WTC11 (cell line): ENCODE results near the gene TIAM2. TPM values are rescaled to one million over a fixed set of nuclear protein-coding genes. Genes with fewer than 3 reads are reported as not detected.
"Not testable (repeated sequence)": the region's sequence is repeated elsewhere in the genome, so short reads cannot be mapped to it uniquely, and the experiment has no call there.

Experiments
- ATAC-seq: fragments of 200-7000 bp; cut with Tn5 transposase; 2 replicates; pipeline ENCODE4 v1.10.0; 2021; ENCODE audit warnings: mild to moderate bottlenecking, moderate library complexity
- CTCF ChIA-PET: fragments of 300-600 bp; sonication (Branson Sonifier 250); formaldehyde crosslinking; loops from one replicate; lab custom pipeline; 2021; ENCODE audit warnings: antibody characterized with exemption; lab: Charles Lee
- POLR2A ChIA-PET: fragments of 350-600 bp; sonication (Branson Sonifier 250); formaldehyde crosslinking; loops from one replicate; lab custom pipeline; 2021; ENCODE audit warnings: antibody characterized with exemption; lab: Charles Lee
- DNase-seq: peaks from one replicate; pipeline ENCODE4 v3.0.0; 2021; ENCODE audit warnings: low spot score
- H3K27ac Mint-ChIP-seq: 2 replicates; pipeline ENCODE4 v1.8.0; 2021; ENCODE audit warnings: mixed read lengths
- H3K27me3 Mint-ChIP-seq: 2 replicates; pipeline ENCODE4 v1.8.0; 2021; ENCODE audit warnings: low read depth, mild to moderate bottlenecking, moderate library complexity, mixed read lengths
- H3K36me3 Mint-ChIP-seq: 2 replicates; pipeline ENCODE4 v1.8.0; 2021; ENCODE audit warnings: mixed read lengths
- H3K4me1 Mint-ChIP-seq: 2 replicates; pipeline ENCODE4 v1.8.0; 2022; ENCODE audit warnings: mixed read lengths
- H3K4me3 Mint-ChIP-seq: 2 replicates; pipeline ENCODE4 v1.8.0; 2021; ENCODE audit warnings: mild to moderate bottlenecking, moderate library complexity, mixed read lengths
- H3K9me3 Mint-ChIP-seq: 2 replicates; pipeline ENCODE4 v1.8.0; 2021; ENCODE audit warnings: mixed read lengths
- ATF1 ChIP-seq: sonication (generic); formaldehyde crosslinking; IDR thresholded peaks from 2 replicates; pipeline ENCODE4 v1.8.1; 2023; ENCODE audit warnings: mild to moderate bottlenecking, moderate library complexity, missing genetic modification reagents
- EMX1 ChIP-seq: fragments of 250-450 bp; sonication (Bioruptor Pico); IDR thresholded peaks from 2 replicates; pipeline ENCODE4 v1.8.0; 2021; ENCODE audit warnings: mild to moderate bottlenecking
- ESRRA ChIP-seq: sonication (generic); formaldehyde crosslinking; IDR thresholded peaks from 2 replicates; pipeline ENCODE4 v1.8.1; 2022; ENCODE audit warnings: mild to moderate bottlenecking, missing genetic modification reagents, borderline replicate concordance
- FOXP1 ChIP-seq: sonication (generic); formaldehyde crosslinking; IDR thresholded peaks from 2 replicates; pipeline ENCODE4 v1.8.0; 2022; ENCODE audit warnings: missing genetic modification reagents, mild to moderate bottlenecking, moderate library complexity, borderline replicate concordance
- GRHL2 ChIP-seq: fragments of 250-450 bp; sonication (Bioruptor Pico); IDR thresholded peaks from 2 replicates; pipeline ENCODE4 v1.8.0; 2022; ENCODE audit warnings: mild to moderate bottlenecking, moderate library complexity; ENCODE audit not compliant: insufficient replicate concordance, severe bottlenecking
- NR1H2 ChIP-seq: sonication (generic); formaldehyde crosslinking; IDR thresholded peaks from 2 replicates; pipeline ENCODE4 v1.9.0; 2021; ENCODE audit warnings: mild to moderate bottlenecking, moderate library complexity, missing genetic modification reagents
- SMAD4 ChIP-seq: sonication (generic); formaldehyde crosslinking; IDR thresholded peaks from 2 replicates; pipeline ENCODE4 v1.8.0; 2022; ENCODE audit warnings: mild to moderate bottlenecking, missing genetic modification reagents
- TEAD1 ChIP-seq: sonication (generic); formaldehyde crosslinking; IDR thresholded peaks from 2 replicates; pipeline ENCODE4 v1.8.0; 2022; ENCODE audit warnings: mild to moderate bottlenecking, missing genetic modification reagents
- ZBTB21 ChIP-seq: sonication (generic); formaldehyde crosslinking; IDR thresholded peaks from 2 replicates; pipeline ENCODE4 v1.8.1; 2023; ENCODE audit warnings: mild to moderate bottlenecking, missing genetic modification reagents, borderline replicate concordance
- ZNF423 ChIP-seq: fragments of 250-450 bp; sonication (Bioruptor Pico); IDR thresholded peaks from 2 replicates; pipeline ENCODE4 v2.1.2; 2022; ENCODE audit warnings: mild to moderate bottlenecking, moderate library complexity
- total RNA-seq: library from RNA; stranded (reverse); gene quantifications from 3 replicates; pipeline ENCODE4 v1.2.3, GENCODE V29; 2021
- TF ChIP-seq, protein P1 (sequence below): sonication (generic); formaldehyde crosslinking; IDR thresholded peaks from 2 replicates; pipeline ENCODE4 v1.8.1; 2023; ENCODE audit warnings: mild to moderate bottlenecking, missing genetic modification reagents, borderline replicate concordance
- TF ChIP-seq, protein P2 (sequence below): sonication (generic); formaldehyde crosslinking; IDR thresholded peaks from 2 replicates; pipeline ENCODE4 v1.8.0; 2022; ENCODE audit warnings: mild to moderate bottlenecking, missing genetic modification reagents
- TF ChIP-seq, protein P3 (sequence below): fragments of 250-450 bp; sonication (Bioruptor Pico); IDR thresholded peaks from 2 replicates; pipeline ENCODE4 v2.1.2; 2022; ENCODE audit warnings: mild to moderate bottlenecking, moderate library complexity
- TF ChIP-seq, protein P4 (sequence below): sonication (generic); formaldehyde crosslinking; IDR thresholded peaks from 2 replicates; pipeline ENCODE4 v1.8.1; 2023; ENCODE audit warnings: mild to moderate bottlenecking, missing genetic modification reagents
- TF ChIP-seq, protein P5 (sequence below): sonication (generic); formaldehyde crosslinking; IDR thresholded peaks from 2 replicates; pipeline ENCODE4 v1.8.0; 2023; ENCODE audit warnings: mild to moderate bottlenecking, missing genetic modification reagents
- TF ChIP-seq, protein P6 (sequence below): sonication (generic); formaldehyde crosslinking; IDR thresholded peaks from 2 replicates; pipeline ENCODE4 v1.8.1; 2023; ENCODE audit warnings: mild to moderate bottlenecking, missing genetic modification reagents, moderate library complexity

TIAM2 gene
- total RNA-seq, 1 experiment from 2014 or later, result 15.1 TPM

DNA sequence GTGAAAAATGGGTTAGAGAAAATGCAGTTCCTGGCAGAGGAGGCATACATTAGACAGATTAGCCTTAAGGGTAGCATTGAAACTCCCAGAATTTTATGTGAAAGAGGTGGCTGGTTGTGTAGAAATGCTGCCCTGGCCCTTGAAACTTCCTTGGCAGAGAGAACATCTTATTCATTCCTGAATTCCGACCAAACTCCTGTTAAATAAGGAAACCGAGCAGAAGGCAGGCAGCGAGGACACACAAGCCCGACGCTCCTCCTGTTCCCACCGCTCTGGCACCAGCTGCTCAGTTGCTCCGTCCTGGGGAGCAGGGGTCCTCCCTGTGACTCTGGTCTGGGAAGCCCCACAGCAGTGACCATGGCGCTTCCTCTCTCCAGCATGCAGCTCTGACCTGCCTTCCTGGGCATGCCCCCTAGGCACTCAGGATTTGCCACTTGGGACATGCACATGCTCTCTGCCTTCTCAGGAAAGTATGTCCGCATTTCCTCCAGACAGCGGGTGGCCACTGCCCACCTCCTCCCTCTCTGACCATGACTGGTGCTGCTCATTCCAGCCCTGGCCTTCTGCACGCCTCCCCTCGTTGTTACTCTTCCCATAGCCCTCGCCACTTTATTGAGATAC is 233.5 kb downstream of the TIAM2 start (continued):
- TF ChIP-seq, protein P1, sequence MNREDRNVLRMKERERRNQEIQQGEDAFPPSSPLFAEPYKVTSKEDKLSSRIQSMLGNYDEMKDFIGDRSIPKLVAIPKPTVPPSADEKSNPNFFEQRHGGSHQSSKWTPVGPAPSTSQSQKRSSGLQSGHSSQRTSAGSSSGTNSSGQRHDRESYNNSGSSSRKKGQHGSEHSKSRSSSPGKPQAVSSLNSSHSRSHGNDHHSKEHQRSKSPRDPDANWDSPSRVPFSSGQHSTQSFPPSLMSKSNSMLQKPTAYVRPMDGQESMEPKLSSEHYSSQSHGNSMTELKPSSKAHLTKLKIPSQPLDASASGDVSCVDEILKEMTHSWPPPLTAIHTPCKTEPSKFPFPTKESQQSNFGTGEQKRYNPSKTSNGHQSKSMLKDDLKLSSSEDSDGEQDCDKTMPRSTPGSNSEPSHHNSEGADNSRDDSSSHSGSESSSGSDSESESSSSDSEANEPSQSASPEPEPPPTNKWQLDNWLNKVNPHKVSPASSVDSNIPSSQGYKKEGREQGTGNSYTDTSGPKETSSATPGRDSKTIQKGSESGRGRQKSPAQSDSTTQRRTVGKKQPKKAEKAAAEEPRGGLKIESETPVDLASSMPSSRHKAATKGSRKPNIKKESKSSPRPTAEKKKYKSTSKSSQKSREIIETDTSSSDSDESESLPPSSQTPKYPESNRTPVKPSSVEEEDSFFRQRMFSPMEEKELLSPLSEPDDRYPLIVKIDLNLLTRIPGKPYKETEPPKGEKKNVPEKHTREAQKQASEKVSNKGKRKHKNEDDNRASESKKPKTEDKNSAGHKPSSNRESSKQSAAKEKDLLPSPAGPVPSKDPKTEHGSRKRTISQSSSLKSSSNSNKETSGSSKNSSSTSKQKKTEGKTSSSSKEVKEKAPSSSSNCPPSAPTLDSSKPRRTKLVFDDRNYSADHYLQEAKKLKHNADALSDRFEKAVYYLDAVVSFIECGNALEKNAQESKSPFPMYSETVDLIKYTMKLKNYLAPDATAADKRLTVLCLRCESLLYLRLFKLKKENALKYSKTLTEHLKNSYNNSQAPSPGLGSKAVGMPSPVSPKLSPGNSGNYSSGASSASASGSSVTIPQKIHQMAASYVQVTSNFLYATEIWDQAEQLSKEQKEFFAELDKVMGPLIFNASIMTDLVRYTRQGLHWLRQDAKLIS (CRISPR knock-in tag), result no peak
- TF ChIP-seq, protein P2, sequence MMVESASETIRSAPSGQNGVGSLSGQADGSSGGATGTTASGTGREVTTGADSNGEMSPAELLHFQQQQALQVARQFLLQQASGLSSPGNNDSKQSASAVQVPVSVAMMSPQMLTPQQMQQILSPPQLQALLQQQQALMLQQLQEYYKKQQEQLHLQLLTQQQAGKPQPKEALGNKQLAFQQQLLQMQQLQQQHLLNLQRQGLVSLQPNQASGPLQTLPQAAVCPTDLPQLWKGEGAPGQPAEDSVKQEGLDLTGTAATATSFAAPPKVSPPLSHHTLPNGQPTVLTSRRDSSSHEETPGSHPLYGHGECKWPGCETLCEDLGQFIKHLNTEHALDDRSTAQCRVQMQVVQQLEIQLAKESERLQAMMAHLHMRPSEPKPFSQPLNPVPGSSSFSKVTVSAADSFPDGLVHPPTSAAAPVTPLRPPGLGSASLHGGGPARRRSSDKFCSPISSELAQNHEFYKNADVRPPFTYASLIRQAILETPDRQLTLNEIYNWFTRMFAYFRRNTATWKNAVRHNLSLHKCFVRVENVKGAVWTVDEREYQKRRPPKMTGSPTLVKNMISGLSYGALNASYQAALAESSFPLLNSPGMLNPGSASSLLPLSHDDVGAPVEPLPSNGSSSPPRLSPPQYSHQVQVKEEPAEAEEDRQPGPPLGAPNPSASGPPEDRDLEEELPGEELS (CRISPR knock-in tag), result no peak

DNA sequence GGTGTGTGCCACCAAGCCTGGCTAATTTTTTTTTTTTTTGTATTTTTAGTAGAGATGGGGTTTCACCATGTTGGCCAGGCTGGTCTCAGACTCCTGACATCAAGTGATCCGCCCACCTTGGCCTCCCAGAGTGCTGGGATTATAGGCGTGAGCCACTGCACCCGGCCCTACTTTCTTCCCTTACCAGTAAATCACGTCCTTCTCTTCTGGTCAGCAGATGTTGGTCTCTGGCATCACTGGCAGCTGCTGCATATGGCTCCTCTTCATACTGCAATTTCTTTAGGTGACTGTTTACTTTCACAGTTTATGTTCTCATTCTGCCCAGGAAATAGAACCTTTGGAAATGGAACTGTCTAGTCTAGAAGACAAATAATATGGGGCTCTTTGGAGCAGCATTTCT is 235.9 kb downstream of the TIAM2 start:
- DNase-seq, H3K27ac Mint-ChIP-seq, H3K27me3 Mint-ChIP-seq, ATAC-seq, POLR2A ChIA-PET, H3K4me3 Mint-ChIP-seq, CTCF ChIA-PET: not testable (repeated sequence)
- Mint-ChIP-seq H3K4me1 (peaks cover 28% of the 10 kb centered on the region), H3K9me3 (peaks cover 21% of the 10 kb centered on the region), H3K36me3 (peaks cover 28% of the 10 kb centered on the region)

DNA sequence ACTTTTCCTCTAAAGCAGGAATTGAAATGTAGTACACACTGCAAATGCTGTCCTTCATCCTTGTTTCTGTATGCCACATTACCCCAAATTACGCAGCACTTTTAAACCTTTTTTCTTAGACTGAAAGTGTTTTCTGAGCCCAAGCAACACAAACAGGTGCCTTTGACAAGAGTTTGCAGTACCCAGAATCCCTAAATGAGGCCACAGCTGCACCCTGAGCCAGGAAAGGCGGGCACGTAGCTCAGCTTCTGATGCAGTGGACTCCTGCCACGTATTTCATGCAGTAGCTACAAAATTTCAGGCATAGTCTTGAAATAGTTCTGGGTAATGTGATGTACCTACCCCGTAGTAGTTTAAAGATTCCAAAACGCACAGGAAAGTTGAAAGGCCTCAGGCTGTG is 237.7 kb downstream of the TIAM2 start:
- Mint-ChIP-seq H3K27ac (no peak overlapping the region), H3K4me3 (no peak overlapping the region), H3K27me3 (peaks cover 3% of the 10 kb centered on the region; the same call in 1 of the 2 replicates), H3K9me3 (peaks cover 33% of the 10 kb centered on the region), H3K4me1 (peaks cover 16% of the 10 kb centered on the region), H3K36me3 (peaks cover 40% of the 10 kb centered on the region)
- ATAC-seq, result no peak
- DNase-seq, result no peak
- POLR2A ChIA-PET, result no interaction called here
- CTCF ChIA-PET, result interaction anchor here (1.6 to 3.2 kb wide), 2 partner anchors 10 to 15 kb away, joined by 7 to 24 read pairs; no protein-coding TSS in a partner anchor
- TF ChIP-seq NR1H2 (CRISPR knock-in tag), result no peak
- TF ChIP-seq TEAD1 (CRISPR knock-in tag), result no peak
- TF ChIP-seq, protein P3, sequence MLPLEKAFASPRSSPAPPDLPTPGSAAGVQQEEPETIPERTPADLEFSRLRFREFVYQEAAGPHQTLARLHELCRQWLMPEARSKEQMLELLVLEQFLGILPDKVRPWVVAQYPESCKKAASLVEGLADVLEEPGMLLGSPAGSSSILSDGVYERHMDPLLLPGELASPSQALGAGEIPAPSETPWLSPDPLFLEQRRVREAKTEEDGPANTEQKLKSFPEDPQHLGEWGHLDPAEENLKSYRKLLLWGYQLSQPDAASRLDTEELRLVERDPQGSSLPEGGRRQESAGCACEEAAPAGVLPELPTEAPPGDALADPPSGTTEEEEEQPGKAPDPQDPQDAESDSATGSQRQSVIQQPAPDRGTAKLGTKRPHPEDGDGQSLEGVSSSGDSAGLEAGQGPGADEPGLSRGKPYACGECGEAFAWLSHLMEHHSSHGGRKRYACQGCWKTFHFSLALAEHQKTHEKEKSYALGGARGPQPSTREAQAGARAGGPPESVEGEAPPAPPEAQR (CRISPR knock-in tag), result no peak
- TF ChIP-seq SMAD4, result no peak
- no peak for TF ChIP-seq ZBTB21 (CRISPR knock-in tag)
- no peak for TF ChIP-seq EMX1 (CRISPR knock-in tag)
- TF ChIP-seq, protein P4, sequence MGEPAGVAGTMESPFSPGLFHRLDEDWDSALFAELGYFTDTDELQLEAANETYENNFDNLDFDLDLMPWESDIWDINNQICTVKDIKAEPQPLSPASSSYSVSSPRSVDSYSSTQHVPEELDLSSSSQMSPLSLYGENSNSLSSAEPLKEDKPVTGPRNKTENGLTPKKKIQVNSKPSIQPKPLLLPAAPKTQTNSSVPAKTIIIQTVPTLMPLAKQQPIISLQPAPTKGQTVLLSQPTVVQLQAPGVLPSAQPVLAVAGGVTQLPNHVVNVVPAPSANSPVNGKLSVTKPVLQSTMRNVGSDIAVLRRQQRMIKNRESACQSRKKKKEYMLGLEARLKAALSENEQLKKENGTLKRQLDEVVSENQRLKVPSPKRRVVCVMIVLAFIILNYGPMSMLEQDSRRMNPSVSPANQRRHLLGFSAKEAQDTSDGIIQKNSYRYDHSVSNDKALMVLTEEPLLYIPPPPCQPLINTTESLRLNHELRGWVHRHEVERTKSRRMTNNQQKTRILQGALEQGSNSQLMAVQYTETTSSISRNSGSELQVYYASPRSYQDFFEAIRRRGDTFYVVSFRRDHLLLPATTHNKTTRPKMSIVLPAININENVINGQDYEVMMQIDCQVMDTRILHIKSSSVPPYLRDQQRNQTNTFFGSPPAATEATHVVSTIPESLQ (CRISPR knock-in tag), result no peak
- TF ChIP-seq GRHL2 (CRISPR knock-in tag), result no peak
- TF ChIP-seq ATF1 (CRISPR knock-in tag), result no peak
- TF ChIP-seq, protein P5, sequence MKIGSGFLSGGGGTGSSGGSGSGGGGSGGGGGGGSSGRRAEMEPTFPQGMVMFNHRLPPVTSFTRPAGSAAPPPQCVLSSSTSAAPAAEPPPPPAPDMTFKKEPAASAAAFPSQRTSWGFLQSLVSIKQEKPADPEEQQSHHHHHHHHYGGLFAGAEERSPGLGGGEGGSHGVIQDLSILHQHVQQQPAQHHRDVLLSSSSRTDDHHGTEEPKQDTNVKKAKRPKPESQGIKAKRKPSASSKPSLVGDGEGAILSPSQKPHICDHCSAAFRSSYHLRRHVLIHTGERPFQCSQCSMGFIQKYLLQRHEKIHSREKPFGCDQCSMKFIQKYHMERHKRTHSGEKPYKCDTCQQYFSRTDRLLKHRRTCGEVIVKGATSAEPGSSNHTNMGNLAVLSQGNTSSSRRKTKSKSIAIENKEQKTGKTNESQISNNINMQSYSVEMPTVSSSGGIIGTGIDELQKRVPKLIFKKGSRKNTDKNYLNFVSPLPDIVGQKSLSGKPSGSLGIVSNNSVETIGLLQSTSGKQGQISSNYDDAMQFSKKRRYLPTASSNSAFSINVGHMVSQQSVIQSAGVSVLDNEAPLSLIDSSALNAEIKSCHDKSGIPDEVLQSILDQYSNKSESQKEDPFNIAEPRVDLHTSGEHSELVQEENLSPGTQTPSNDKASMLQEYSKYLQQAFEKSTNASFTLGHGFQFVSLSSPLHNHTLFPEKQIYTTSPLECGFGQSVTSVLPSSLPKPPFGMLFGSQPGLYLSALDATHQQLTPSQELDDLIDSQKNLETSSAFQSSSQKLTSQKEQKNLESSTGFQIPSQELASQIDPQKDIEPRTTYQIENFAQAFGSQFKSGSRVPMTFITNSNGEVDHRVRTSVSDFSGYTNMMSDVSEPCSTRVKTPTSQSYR (CRISPR knock-in tag), result no peak
- TF ChIP-seq ESRRA (CRISPR knock-in tag), result no peak
- no peak for TF ChIP-seq FOXP1 (CRISPR knock-in tag)
- TF ChIP-seq, protein P6, sequence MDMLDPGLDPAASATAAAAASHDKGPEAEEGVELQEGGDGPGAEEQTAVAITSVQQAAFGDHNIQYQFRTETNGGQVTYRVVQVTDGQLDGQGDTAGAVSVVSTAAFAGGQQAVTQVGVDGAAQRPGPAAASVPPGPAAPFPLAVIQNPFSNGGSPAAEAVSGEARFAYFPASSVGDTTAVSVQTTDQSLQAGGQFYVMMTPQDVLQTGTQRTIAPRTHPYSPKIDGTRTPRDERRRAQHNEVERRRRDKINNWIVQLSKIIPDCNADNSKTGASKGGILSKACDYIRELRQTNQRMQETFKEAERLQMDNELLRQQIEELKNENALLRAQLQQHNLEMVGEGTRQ (CRISPR knock-in tag), result no peak
- TF ChIP-seq ZNF423, result no peak
